GM23248 (cell line): ENCODE data around the gene KRI1. TPM values are rescaled to one million over a fixed set of nuclear protein-coding genes. Genes with fewer than 3 reads are reported as not detected.

Source experiments
- DNase-seq: peaks from one replicate; pipeline ENCODE4 v3.0.0-alpha.2; 2015
- H2AFZ ChIP-seq: fragments of 200-600 bp; sonication (generic); 2 replicates; pipeline ENCODE4 v1.6.1; 2016; ENCODE audit warnings: antibody characterized with exemption
- H3F3A ChIP-seq: fragments of 200-600 bp; sonication (generic); 2 replicates; pipeline ENCODE4 v1.6.1; 2016; ENCODE audit warnings: mild to moderate bottlenecking, antibody characterized with exemption, mixed run types; ENCODE audit not compliant: insufficient read depth
- H3K27ac ChIP-seq: fragments of 200-600 bp; sonication (generic); 2 replicates; pipeline ENCODE4 v1.5.1; 2016; ENCODE audit warnings: mild to moderate bottlenecking
- H3K27me3 ChIP-seq: fragments of 200-600 bp; sonication (generic); replicated peaks from 2 replicates; pipeline ENCODE4 v1.6.1; 2016; ENCODE audit warnings: mild to moderate bottlenecking; ENCODE audit not compliant: insufficient read depth
- H3K36me3 ChIP-seq: fragments of 200-600 bp; sonication (generic); 2 replicates; pipeline ENCODE4 v1.6.1; 2016; ENCODE audit warnings: low read depth, mild to moderate bottlenecking
- H3K4me1 ChIP-seq: fragments of 200-600 bp; sonication (generic); 2 replicates; pipeline ENCODE4 v1.6.1; 2016; ENCODE audit warnings: mild to moderate bottlenecking; ENCODE audit not compliant: insufficient read depth
- H3K4me2 ChIP-seq: fragments of 200-600 bp; sonication (generic); one replicate; pipeline ENCODE4 v1.6.1; 2016; ENCODE audit warnings: mild to moderate bottlenecking; ENCODE audit not compliant: unreplicated experiment
- H3K4me3 ChIP-seq: fragments of 200-600 bp; sonication (generic); 2 replicates; pipeline ENCODE4 v1.5.1; 2016; ENCODE audit warnings: mild to moderate bottlenecking
- H3K79me2 ChIP-seq: fragments of 200-600 bp; sonication (generic); 2 replicates; pipeline ENCODE4 v1.6.1; 2016; ENCODE audit warnings: mild to moderate bottlenecking; ENCODE audit not compliant: insufficient read depth
- H3K9ac ChIP-seq: fragments of 200-600 bp; sonication (generic); 2 replicates; pipeline ENCODE4 v1.6.1; 2016; ENCODE audit warnings: mild to moderate bottlenecking
- H3K9me2 ChIP-seq: fragments of 200-600 bp; sonication (generic); 2 replicates; pipeline ENCODE4 v1.6.1; 2016; ENCODE audit warnings: mixed run types, mild to moderate bottlenecking, moderate library complexity; ENCODE audit not compliant: insufficient read depth
- H3K9me3 ChIP-seq: fragments of 200-600 bp; sonication (generic); one replicate; pipeline ENCODE4 v1.6.1; 2017; ENCODE audit warnings: low read depth
- H4K20me1 ChIP-seq: fragments of 200-600 bp; sonication (generic); 2 replicates; pipeline ENCODE4 v1.6.0; 2016; ENCODE audit not compliant: insufficient read depth
- EZH2 ChIP-seq: fragments of 200-600 bp; sonication (generic); IDR thresholded peaks from 2 replicates; pipeline ENCODE4 v1.6.1; 2018; ENCODE audit warnings: antibody characterized with exemption, mild to moderate bottlenecking; ENCODE audit not compliant: insufficient read depth, poor library complexity, severe bottlenecking
- EZH2phosphoT487 ChIP-seq: fragments of 200-600 bp; sonication (generic); IDR thresholded peaks from 2 replicates; pipeline ENCODE4 v1.6.1; 2018; ENCODE audit warnings: antibody characterized with exemption, moderate library complexity, mild to moderate bottlenecking, low read depth; ENCODE audit not compliant: insufficient read depth
- WGBS, 2 experiments: methylation state at CpG; one replicate each; pipeline ENCODE4 v1.1.6; 2015 to 2017; ENCODE audit warnings: low lambda C conversion rate in 2 of 2, low coverage in 1 of 2; ENCODE audit errors: missing lambda C conversion rate in 2 of 2; 5-methylcytosine and 5-hydroxymethylcytosine counted together
- in situ Hi-C: fragments of 300-500 bp; cut with MboI; formaldehyde crosslinking; loops from 2 replicates; pipeline ENCODE4 v1.15.0; 2020
- polyA plus RNA-seq: library from polyadenylated mRNA; unstranded; fragments of >200 nt; fragmentation: Nextera tagmentation; extraction: Ambion mirVana; gene quantifications from 2 replicates; pipeline ENCODE4 v1.2.1, GENCODE V29; 2016
- total RNA-seq: library from RNA; depleted of rRNA; stranded (reverse); fragments of >200 nt; shearing (Covaris generic); gene quantifications from 2 replicates; pipeline ENCODE4 v1.2.3, GENCODE V29; 2014

Gene KRI1
- total and polyA plus RNA-seq, 2 experiments from 2014 or later, result 11.3 to 15.1 TPM

- H2AFZ ChIP-seq, result no peak overlapping the region
- no peak for DNase-seq
- TF ChIP-seq EZH2phosphoT487 (no peak), EZH2 (no peak)
Observed at GRCh38 chr19:10550336-10550735, 15.5 kb downstream of the KRI1 start.

GRCh38 chr19:10549733-10550132 is 16.1 kb downstream of the KRI1 start:
- DNase-seq, result no peak
- no peaks in the 10 kb centered on the region for H3K27me3 ChIP-seq
- H3K27ac ChIP-seq, result no peak overlapping the region
- no peak overlapping the region for H2AFZ ChIP-seq
- WGBS, 2 experiments, result 92% methylated on average over 7 of the region's 7 CpGs
- H3K9me3 ChIP-seq, result no peaks in the 10 kb centered on the region
- no peak overlapping the region for H3K4me2 ChIP-seq
- H3K9me2 ChIP-seq, result no peaks in the 10 kb centered on the region
- H3K4me3 ChIP-seq, result no peak overlapping the region
- no peak for TF ChIP-seq EZH2phosphoT487
- TF ChIP-seq EZH2, result no peak
- H4K20me1 ChIP-seq, result no peaks in the 10 kb centered on the region
- no peaks in the 10 kb centered on the region for H3F3A ChIP-seq
- H3K79me2 ChIP-seq, result peaks cover 15% of the 10 kb centered on the region
- no peak overlapping the region for H3K9ac ChIP-seq
- peaks cover 13% of the 10 kb centered on the region; the same call in 1 of the 2 replicates for H3K36me3 ChIP-seq
- in situ Hi-C loops, result no loop called here
- H3K4me1 ChIP-seq, result peaks cover 3% of the 10 kb centered on the region; the same call in 1 of the 2 replicates

More at GRCh38 chr19:10550336-10550735, 15.5 kb downstream of the KRI1 start:
- Histone ChIP-seq H3K4me2 (no peak overlapping the region), H3K9ac (no peak overlapping the region), H3K79me2 (peaks cover 10% of the 10 kb centered on the region), H3K4me3 (no peak overlapping the region), H3K4me1 (no peaks in the 10 kb centered on the region), H3F3A (no peaks in the 10 kb centered on the region), H3K27ac (no peak overlapping the region), H3K27me3 (no peaks in the 10 kb centered on the region), H4K20me1 (no peaks in the 10 kb centered on the region), H3K9me2 (no peaks in the 10 kb centered on the region), H3K36me3 (peaks cover 13% of the 10 kb centered on the region; the same call in 1 of the 2 replicates), H3K9me3 (no peaks in the 10 kb centered on the region)
- 95 to 96% methylated on average over 5 to 6 of the region's 6 CpGs for WGBS, 2 experiments
- in situ Hi-C loops, result no loop called here

- 95 to 97% methylated on average over 16 to 18 of the region's 18 CpGs for WGBS, 2 experiments
Observed at GRCh38 chr19:10548746-10549276, 17.0 kb downstream of the KRI1 start.

GRCh38 chr19:10546817-10547216 is 19.0 kb downstream of the KRI1 start:
- Histone ChIP-seq H3K9me3 (no peaks in the 10 kb centered on the region), H3K27ac (no peak overlapping the region), H3K9me2 (no peaks in the 10 kb centered on the region), H3K9ac (no peak overlapping the region), H4K20me1 (no peaks in the 10 kb centered on the region), H3K36me3 (no peaks in the 10 kb centered on the region), H2AFZ (no peak overlapping the region), H3F3A (no peaks in the 10 kb centered on the region), H3K4me1 (peaks cover 6% of the 10 kb centered on the region; the same call in 1 of the 2 replicates), H3K79me2 (peaks cover 21% of the 10 kb centered on the region), H3K4me2 (no peak overlapping the region), H3K27me3 (no peaks in the 10 kb centered on the region), H3K4me3 (no peak overlapping the region)
- DNase-seq, result no peak
- in situ Hi-C loops, result no loop called here
- TF ChIP-seq EZH2phosphoT487 (no peak), EZH2 (no peak)
- WGBS, 2 experiments, result 92 to 94% methylated on average over 12 to 17 of the region's 17 CpGs

More at GRCh38 chr19:10548746-10549276, 17.0 kb downstream of the KRI1 start:
- in situ Hi-C loops, result no loop called here
- H3K9me2 ChIP-seq, result no peaks in the 10 kb centered on the region
- no peak overlapping the region for H3K4me2 ChIP-seq
- peaks cover 13% of the 10 kb centered on the region; the same call in 1 of the 2 replicates for H3K36me3 ChIP-seq
- no peak overlapping the region for H3K4me3 ChIP-seq
- H3K79me2 ChIP-seq, result peaks cover 21% of the 10 kb centered on the region
- H3K9me3 ChIP-seq, result no peaks in the 10 kb centered on the region
- H3F3A ChIP-seq, result no peaks in the 10 kb centered on the region
- H3K27me3 ChIP-seq, result no peaks in the 10 kb centered on the region
- H3K9ac ChIP-seq, result no peak overlapping the region
- H3K4me1 ChIP-seq, result peaks cover 6% of the 10 kb centered on the region; the same call in 1 of the 2 replicates
- TF ChIP-seq EZH2 (no peak), EZH2phosphoT487 (no peak)
- H2AFZ ChIP-seq, result no peak overlapping the region
- DNase-seq, result no peak
- no peak overlapping the region for H3K27ac ChIP-seq
- no peaks in the 10 kb centered on the region for H4K20me1 ChIP-seq
